HUES6 (cell line): ENCODE data around the gene EPB41L4B.

Experiments used
- H3K27ac ChIP-seq: 2 replicates; pipeline ENCODE4 v1.7.0; 2013; ENCODE audit warnings: low read depth, mild to moderate bottlenecking, low read length, inconsistent platforms
- H3K27me3 ChIP-seq: 2 replicates; pipeline ENCODE4 v1.6.1; 2013; ENCODE audit warnings: low read length; ENCODE audit not compliant: control insufficient read depth, insufficient read depth
- H3K36me3 ChIP-seq: 2 replicates; pipeline ENCODE4 v1.6.1; 2013; ENCODE audit warnings: low read length; ENCODE audit not compliant: control insufficient read depth, insufficient read depth
- H3K4me1 ChIP-seq: 2 replicates; pipeline ENCODE4 v1.6.1; 2013; ENCODE audit warnings: low read length; ENCODE audit not compliant: control insufficient read depth, insufficient read depth
- H3K4me3 ChIP-seq: 2 replicates; pipeline ENCODE4 v1.5.1; 2013; ENCODE audit warnings: low read depth, low read length
- H3K9ac ChIP-seq: one replicate; pipeline ENCODE4 v1.6.1; 2013; ENCODE audit warnings: mild to moderate bottlenecking, low read length
- H3K9me3 ChIP-seq: 2 replicates; pipeline ENCODE4 v1.6.1; 2013; ENCODE audit warnings: low read depth, low read length; ENCODE audit not compliant: control insufficient read depth, insufficient read depth

Gene EPB41L4B

GRCh38 chr9:109199676-109200075 is 121.2 kb downstream of the EPB41L4B start:
- no peak overlapping the region for H3K9ac ChIP-seq
- no peaks in the 10 kb centered on the region for H3K4me1 ChIP-seq
- no peaks in the 10 kb centered on the region for H3K27me3 ChIP-seq
- H3K9me3 ChIP-seq = no peaks in the 10 kb centered on the region
- H3K36me3 ChIP-seq = no peaks in the 10 kb centered on the region
- no peak overlapping the region for H3K27ac ChIP-seq
- no peak overlapping the region for H3K4me3 ChIP-seq

- Histone ChIP-seq H3K27ac (no peak overlapping the region), H3K27me3 (no peaks in the 10 kb centered on the region), H3K9ac (no peak overlapping the region), H3K9me3 (no peaks in the 10 kb centered on the region), H3K4me3 (no peak overlapping the region), H3K4me1 (no peaks in the 10 kb centered on the region), H3K36me3 (no peaks in the 10 kb centered on the region)
Observed at GRCh38 chr9:109198736-109199382, 122.0 kb downstream of the EPB41L4B start.

GRCh38 chr9:109193974-109194556 is 126.8 kb downstream of the EPB41L4B start:
- no peak overlapping the region for H3K9ac ChIP-seq
- no peaks in the 10 kb centered on the region for H3K4me1 ChIP-seq
- H3K36me3 ChIP-seq = no peaks in the 10 kb centered on the region
- no peaks in the 10 kb centered on the region; the same call in 1 of the 2 replicates for H3K27me3 ChIP-seq
- H3K4me3 ChIP-seq = no peak overlapping the region
- H3K9me3 ChIP-seq = no peaks in the 10 kb centered on the region
- no peak overlapping the region for H3K27ac ChIP-seq

GRCh38 chr9:109192732-109193361 is 128.0 kb downstream of the EPB41L4B start:
- no peaks in the 10 kb centered on the region for H3K4me1 ChIP-seq
- H3K27ac ChIP-seq = no peak overlapping the region
- H3K27me3 ChIP-seq = no peaks in the 10 kb centered on the region; the same call in 1 of the 2 replicates
- H3K9ac ChIP-seq = no peak overlapping the region
- H3K4me3 ChIP-seq = no peak overlapping the region
- H3K9me3 ChIP-seq = no peaks in the 10 kb centered on the region
- no peaks in the 10 kb centered on the region for H3K36me3 ChIP-seq

- no peak overlapping the region for H3K4me3 ChIP-seq
- no peaks in the 10 kb centered on the region; the same call in 1 of the 2 replicates for H3K27me3 ChIP-seq
- H3K27ac ChIP-seq = no peak overlapping the region
- H3K36me3 ChIP-seq = no peaks in the 10 kb centered on the region
- H3K9ac ChIP-seq = no peak overlapping the region
- no peaks in the 10 kb centered on the region for H3K4me1 ChIP-seq
- H3K9me3 ChIP-seq = no peaks in the 10 kb centered on the region
Observed at GRCh38 chr9:109191746-109192145, 129.1 kb downstream of the EPB41L4B start.

- no peak overlapping the region for H3K9ac ChIP-seq
- H3K9me3 ChIP-seq = no peaks in the 10 kb centered on the region
- no peaks in the 10 kb centered on the region; the same call in 1 of the 2 replicates for H3K27me3 ChIP-seq
- H3K36me3 ChIP-seq = no peaks in the 10 kb centered on the region
- H3K27ac ChIP-seq = no peak overlapping the region
- H3K4me1 ChIP-seq = no peaks in the 10 kb centered on the region
- H3K4me3 ChIP-seq = no peak overlapping the region
Observed at GRCh38 chr9:109190151-109190550, 130.7 kb downstream of the EPB41L4B start.

GRCh38 chr9:109186857-109187520 is 133.9 kb downstream of the EPB41L4B start:
- no peak overlapping the region for H3K4me3 ChIP-seq
- no peak overlapping the region for H3K27ac ChIP-seq
- H3K4me1 ChIP-seq = no peaks in the 10 kb centered on the region
- no peaks in the 10 kb centered on the region for H3K9me3 ChIP-seq
- H3K9ac ChIP-seq = no peak overlapping the region
- no peaks in the 10 kb centered on the region for H3K27me3 ChIP-seq
- H3K36me3 ChIP-seq = no peaks in the 10 kb centered on the region

- Histone ChIP-seq H3K9ac (no peak overlapping the region), H3K27me3 (no peaks in the 10 kb centered on the region), H3K9me3 (no peaks in the 10 kb centered on the region), H3K4me3 (no peak overlapping the region), H3K27ac (no peak overlapping the region), H3K4me1 (no peaks in the 10 kb centered on the region), H3K36me3 (no peaks in the 10 kb centered on the region)
Observed at GRCh38 chr9:109182940-109183798, 137.7 kb downstream of the EPB41L4B start.

- Histone ChIP-seq H3K4me3 (no peak overlapping the region), H3K27me3 (no peaks in the 10 kb centered on the region), H3K27ac (no peak overlapping the region), H3K36me3 (no peaks in the 10 kb centered on the region), H3K4me1 (no peaks in the 10 kb centered on the region), H3K9me3 (no peaks in the 10 kb centered on the region), H3K9ac (no peak overlapping the region)
Observed at GRCh38 chr9:109182550-109182939, 138.3 kb downstream of the EPB41L4B start.

GRCh38 chr9:109181284-109181683 is 139.6 kb downstream of the EPB41L4B start:
- H3K27me3 ChIP-seq = no peaks in the 10 kb centered on the region
- H3K27ac ChIP-seq = no peak overlapping the region
- no peaks in the 10 kb centered on the region for H3K9me3 ChIP-seq
- H3K9ac ChIP-seq = no peak overlapping the region
- no peak overlapping the region for H3K4me3 ChIP-seq
- no peaks in the 10 kb centered on the region for H3K36me3 ChIP-seq
- H3K4me1 ChIP-seq = no peaks in the 10 kb centered on the region
